GM12878 (cell line): Measurements from ENCODE around the gene GGNBP2. TPM values are rescaled to one million over a fixed set of nuclear protein-coding genes. Genes with fewer than 3 reads are reported as not detected.

ENCODE experiments used
- ASH2L ChIP-seq: fragments of 300-600, 200-600 bp; sonication (generic); IDR thresholded peaks from 2 replicates; pipeline ENCODE4 v1.6.1; 2017; ENCODE audit warnings: low read depth, mild to moderate bottlenecking, borderline replicate concordance
- HDGF ChIP-seq: fragments of 450-650 bp; IDR thresholded peaks from 2 replicates; pipeline ENCODE4 v1.6.1; 2016; ENCODE audit warnings: antibody characterized with exemption
- MXI1 ChIP-seq: fragments of 150-350 bp; IDR thresholded peaks from 2 replicates; pipeline ENCODE4 v1.6.1; 2011; ENCODE audit warnings: low read depth, mild to moderate bottlenecking, inconsistent platforms, low read length, improper control_type of control experiment
- NR2F1 ChIP-seq: fragments of 450-650 bp; conservative IDR thresholded peaks from 2 replicates; pipeline ENCODE4 v1.6.1; 2017; ENCODE audit warnings: mild to moderate bottlenecking
- SMAD5 ChIP-seq: IDR thresholded peaks from 2 replicates; pipeline ENCODE4 v1.6.1; 2016; ENCODE audit warnings: antibody characterized with exemption, low read depth
- SREBF2 ChIP-seq: IDR thresholded peaks from 2 replicates; pipeline ENCODE4 v1.6.1; 2012; ENCODE audit warnings: mild to moderate bottlenecking, low read length
- STAT1 ChIP-seq: fragments of 450-650 bp; conservative IDR thresholded peaks from 2 replicates; pipeline ENCODE4 v1.6.1; 2014; ENCODE audit warnings: antibody characterized with exemption, mild to moderate bottlenecking
- polyA plus RNA-seq, 11 experiments: library from polyadenylated mRNA; depleted of rRNA in 4 of 11; unstranded in 6 of 11; stranded (reverse) in 5 of 11; fragments of >200 nt; fragmentation: Nextera tagmentation in 4 of 11; fragmentation: Illumina TruSeq in 1 of 11; extraction: Ambion mirVana in 4 of 11; extraction: Trizol in 1 of 11; gene quantifications; 1 replicate in 1 of 11; 2 replicates in 10 of 11; pipeline versions ENCODE4 v1.2.1 to v1.2.3, GENCODE V29; 2011 to 2016; ENCODE audit warnings: inconsistent platforms in 2 of 11, missing spikeins in 2 of 11, low read depth in 1 of 11
- total RNA-seq, 4 experiments: library from RNA; depleted of rRNA in 3 of 4; stranded (reverse); fragments of >200 nt in 3 of 4; fragmentation: Illumina TruSeq in 1 of 4; extraction: Trizol in 1 of 4; gene quantifications; 2 replicates each; pipeline versions ENCODE4 v1.2.1 to v1.2.3, GENCODE V29; 2013 to 2021
- TF ChIP-seq, protein P1 (sequence below): fragments of 450-650 bp; IDR thresholded peaks from 2 replicates; pipeline ENCODE4 v1.6.1; 2017; ENCODE audit warnings: mild to moderate bottlenecking, moderate library complexity
- TF ChIP-seq, protein P2 (sequence below): fragments of 450-650 bp; IDR thresholded peaks from 2 replicates; pipeline ENCODE4 v1.6.1; 2017; ENCODE audit warnings: borderline replicate concordance
- TF ChIP-seq, protein P3 (sequence below): fragments of 450-650 bp; IDR thresholded peaks from 2 replicates; pipeline ENCODE4 v1.6.1; 2017; ENCODE audit warnings: mild to moderate bottlenecking, moderate library complexity

Gene GGNBP2
- total and polyA plus RNA-seq, 10 of the 15 experiments (the other 5 are each of a cell fraction or from before 2014, with no cell fraction given) = 36.3 to 82.0 (median 50.0) TPM

DNA sequence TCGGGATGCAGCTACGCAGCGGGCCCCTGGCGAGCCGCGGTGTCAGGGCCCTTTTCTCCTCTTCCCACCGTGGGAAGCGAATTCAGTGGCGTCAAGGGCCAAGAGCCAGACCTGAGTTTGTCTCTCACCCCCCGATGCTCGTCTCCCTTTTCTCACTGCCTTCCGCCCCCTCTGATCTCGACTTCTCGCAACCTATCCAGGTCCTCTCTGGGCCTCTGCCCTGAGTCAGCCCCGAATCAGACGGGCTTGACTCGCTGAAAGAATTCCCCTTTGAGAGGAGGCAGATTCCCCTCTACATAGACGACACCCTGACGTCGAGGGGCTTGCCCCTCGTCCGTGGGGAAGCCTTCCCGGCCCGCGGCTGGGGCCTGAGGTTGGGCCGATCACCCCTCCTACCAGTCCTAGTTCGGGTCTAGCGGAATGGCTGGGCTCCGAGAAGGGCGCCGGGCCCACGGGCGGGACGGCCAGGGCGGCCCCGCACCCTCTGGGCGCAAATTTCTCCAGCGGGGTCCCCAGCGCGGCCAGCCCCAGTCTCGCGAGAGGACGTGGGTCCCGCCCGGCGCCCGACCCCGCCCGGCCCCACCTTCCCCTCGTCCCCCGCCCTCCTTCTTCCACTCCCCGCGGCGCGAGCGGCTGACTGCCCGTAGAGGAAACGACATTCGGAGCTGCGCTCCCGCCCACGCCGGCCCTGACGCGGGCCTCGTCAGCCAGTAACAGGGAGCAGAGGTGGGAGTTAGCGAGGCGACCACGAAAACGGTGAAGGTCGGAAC lies at the start of gene GGNBP2 (continued):
- TF ChIP-seq, protein P1, sequence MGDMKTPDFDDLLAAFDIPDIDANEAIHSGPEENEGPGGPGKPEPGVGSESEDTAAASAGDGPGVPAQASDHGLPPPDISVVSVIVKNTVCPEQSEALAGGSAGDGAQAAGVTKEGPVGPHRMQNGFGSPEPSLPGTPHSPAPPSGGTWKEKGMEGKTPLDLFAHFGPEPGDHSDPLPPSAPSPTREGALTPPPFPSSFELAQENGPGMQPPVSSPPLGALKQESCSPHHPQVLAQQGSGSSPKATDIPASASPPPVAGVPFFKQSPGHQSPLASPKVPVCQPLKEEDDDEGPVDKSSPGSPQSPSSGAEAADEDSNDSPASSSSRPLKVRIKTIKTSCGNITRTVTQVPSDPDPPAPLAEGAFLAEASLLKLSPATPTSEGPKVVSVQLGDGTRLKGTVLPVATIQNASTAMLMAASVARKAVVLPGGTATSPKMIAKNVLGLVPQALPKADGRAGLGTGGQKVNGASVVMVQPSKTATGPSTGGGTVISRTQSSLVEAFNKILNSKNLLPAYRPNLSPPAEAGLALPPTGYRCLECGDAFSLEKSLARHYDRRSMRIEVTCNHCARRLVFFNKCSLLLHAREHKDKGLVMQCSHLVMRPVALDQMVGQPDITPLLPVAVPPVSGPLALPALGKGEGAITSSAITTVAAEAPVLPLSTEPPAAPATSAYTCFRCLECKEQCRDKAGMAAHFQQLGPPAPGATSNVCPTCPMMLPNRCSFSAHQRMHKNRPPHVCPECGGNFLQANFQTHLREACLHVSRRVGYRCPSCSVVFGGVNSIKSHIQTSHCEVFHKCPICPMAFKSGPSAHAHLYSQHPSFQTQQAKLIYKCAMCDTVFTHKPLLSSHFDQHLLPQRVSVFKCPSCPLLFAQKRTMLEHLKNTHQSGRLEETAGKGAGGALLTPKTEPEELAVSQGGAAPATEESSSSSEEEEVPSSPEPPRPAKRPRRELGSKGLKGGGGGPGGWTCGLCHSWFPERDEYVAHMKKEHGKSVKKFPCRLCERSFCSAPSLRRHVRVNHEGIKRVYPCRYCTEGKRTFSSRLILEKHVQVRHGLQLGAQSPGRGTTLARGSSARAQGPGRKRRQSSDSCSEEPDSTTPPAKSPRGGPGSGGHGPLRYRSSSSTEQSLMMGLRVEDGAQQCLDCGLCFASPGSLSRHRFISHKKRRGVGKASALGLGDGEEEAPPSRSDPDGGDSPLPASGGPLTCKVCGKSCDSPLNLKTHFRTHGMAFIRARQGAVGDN = no peak
- TF ChIP-seq, protein P2, sequence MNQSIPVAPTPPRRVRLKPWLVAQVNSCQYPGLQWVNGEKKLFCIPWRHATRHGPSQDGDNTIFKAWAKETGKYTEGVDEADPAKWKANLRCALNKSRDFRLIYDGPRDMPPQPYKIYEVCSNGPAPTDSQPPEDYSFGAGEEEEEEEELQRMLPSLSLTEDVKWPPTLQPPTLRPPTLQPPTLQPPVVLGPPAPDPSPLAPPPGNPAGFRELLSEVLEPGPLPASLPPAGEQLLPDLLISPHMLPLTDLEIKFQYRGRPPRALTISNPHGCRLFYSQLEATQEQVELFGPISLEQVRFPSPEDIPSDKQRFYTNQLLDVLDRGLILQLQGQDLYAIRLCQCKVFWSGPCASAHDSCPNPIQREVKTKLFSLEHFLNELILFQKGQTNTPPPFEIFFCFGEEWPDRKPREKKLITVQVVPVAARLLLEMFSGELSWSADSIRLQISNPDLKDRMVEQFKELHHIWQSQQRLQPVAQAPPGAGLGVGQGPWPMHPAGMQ = no peak
- TF ChIP-seq SMAD5 = peak; percentile 36; the same call in 1 of the 2 replicates
- peak; percentile 6; the same call in 1 of the 2 replicates for TF ChIP-seq MXI1
- no peak for TF ChIP-seq NR2F1
- TF ChIP-seq STAT1 = no peak
- TF ChIP-seq ASH2L = no peak
- TF ChIP-seq SREBF2 = no peak
- TF ChIP-seq, protein P3, sequence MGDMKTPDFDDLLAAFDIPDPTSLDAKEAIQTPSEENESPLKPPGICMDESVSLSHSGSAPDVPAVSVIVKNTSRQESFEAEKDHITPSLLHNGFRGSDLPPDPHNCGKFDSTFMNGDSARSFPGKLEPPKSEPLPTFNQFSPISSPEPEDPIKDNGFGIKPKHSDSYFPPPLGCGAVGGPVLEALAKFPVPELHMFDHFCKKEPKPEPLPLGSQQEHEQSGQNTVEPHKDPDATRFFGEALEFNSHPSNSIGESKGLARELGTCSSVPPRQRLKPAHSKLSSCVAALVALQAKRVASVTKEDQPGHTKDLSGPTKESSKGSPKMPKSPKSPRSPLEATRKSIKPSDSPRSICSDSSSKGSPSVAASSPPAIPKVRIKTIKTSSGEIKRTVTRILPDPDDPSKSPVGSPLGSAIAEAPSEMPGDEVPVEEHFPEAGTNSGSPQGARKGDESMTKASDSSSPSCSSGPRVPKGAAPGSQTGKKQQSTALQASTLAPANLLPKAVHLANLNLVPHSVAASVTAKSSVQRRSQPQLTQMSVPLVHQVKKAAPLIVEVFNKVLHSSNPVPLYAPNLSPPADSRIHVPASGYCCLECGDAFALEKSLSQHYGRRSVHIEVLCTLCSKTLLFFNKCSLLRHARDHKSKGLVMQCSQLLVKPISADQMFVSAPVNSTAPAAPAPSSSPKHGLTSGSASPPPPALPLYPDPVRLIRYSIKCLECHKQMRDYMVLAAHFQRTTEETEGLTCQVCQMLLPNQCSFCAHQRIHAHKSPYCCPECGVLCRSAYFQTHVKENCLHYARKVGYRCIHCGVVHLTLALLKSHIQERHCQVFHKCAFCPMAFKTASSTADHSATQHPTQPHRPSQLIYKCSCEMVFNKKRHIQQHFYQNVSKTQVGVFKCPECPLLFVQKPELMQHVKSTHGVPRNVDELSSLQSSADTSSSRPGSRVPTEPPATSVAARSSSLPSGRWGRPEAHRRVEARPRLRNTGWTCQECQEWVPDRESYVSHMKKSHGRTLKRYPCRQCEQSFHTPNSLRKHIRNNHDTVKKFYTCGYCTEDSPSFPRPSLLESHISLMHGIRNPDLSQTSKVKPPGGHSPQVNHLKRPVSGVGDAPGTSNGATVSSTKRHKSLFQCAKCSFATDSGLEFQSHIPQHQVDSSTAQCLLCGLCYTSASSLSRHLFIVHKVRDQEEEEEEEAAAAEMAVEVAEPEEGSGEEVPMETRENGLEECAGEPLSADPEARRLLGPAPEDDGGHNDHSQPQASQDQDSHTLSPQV = no peak
- 0 out of 2 replicates have a peak, but pooled peaks have one; percentile 17 for TF ChIP-seq HDGF
- TF ChIP-seq, all 136 proteins: peak for 37
